GM18507 (cell line): ENCODE data around the gene XNDC1N.
A peak's percentile ranks its signal among the peaks of the same experiment; 100 is the strongest.
"Not testable (repeated sequence)": the region's sequence is repeated elsewhere in the genome, so short reads cannot be mapped to it uniquely, and the experiment has no call there.

Experiments
- DNase-seq: peaks from one replicate; pipeline ENCODE4 v3.0.0; 2011; ENCODE audit warnings: low read depth; ENCODE audit not compliant: insufficient read length; ENCODE audit errors: extremely low spot score
- FAIRE-seq: peaks from 2 replicates; lab custom pipeline; 2011; peaks lifted over from hg19 to GRCh38; lab: Jason Lieb, UNC

The XNDC1N gene

GRCh38 chr11:71934213-71934612 is 5.8 kb upstream of the XNDC1N start:
- no peak for DNase-seq
- FAIRE-seq = no peak

GRCh38 chr11:71933141-71933933 is 4.9 kb upstream of the XNDC1N start:
- FAIRE-seq (no peak), DNase-seq (no peak)

DNA sequence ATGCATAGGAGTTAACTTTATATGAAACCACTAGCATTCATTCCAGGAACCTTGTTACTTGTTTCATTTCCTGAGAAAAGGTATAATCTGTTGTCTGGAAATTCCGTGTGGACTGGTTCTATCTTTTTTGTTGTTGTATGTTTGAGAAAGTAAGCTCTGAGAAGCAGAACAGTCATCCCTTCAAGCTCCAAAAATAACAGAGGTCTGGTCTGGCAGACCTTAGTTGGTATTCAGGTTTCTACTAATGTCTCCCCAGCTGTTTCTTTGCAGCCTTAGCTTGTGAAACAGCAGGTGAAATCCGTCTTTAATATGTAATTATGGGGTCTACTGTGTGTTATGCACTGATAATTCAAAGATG is 2.8 kb upstream of the XNDC1N start:
- FAIRE-seq (peak; percentile 18), DNase-seq (no peak)

- FAIRE-seq = no peak
- no peak for DNase-seq
These were observed 2.3 kb upstream of the XNDC1N start for GRCh38 chr11:71930556-71931244.

GRCh38 chr11:71929491-71929890 is 1.1 kb upstream of the XNDC1N start:
- no peak for FAIRE-seq
- no peak for DNase-seq

DNA sequence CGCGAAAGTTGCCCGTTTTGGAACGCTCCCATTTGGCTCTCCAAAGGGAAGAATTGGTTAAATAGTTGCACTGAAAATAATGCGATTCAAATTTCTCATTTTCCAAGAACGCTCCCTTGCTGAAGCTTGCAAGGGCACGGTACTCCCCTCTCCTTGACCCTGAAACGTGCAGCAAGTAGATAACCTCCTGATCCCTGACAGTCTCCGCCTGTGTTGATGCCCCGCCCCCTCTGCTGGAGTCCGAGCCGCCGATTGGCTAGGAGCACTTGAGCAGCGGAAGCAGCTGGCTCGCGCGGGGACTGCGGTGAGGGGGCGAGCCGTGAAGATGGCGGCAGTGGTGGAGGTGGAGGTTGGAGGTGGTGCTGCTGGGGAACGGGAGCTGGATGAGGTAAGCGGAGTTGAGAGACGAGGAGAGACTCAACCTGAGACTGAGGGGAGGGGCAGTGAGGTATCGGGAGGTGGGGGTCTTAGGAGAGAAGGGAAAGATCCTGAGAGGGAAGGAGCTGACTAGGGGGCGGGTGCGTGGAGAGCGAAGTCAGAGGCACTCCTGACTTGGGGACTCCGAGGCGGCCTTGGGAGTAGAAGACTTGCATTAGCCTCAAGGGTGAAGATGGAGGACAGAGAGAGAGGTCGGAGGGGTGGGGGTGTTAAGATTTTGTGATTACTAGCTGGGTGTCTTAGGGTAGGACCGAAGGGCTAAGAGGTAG is 496 bp upstream of the XNDC1N start, which contains the start of gene RNF121:
RNF121 (plus strand) TSS at position 310 of the 707 bp plus-strand sequence; CDS start at position 326, 16 bp downstream.
- DNase-seq (peak; percentile 84), FAIRE-seq (peak; percentile 93)

DNA sequence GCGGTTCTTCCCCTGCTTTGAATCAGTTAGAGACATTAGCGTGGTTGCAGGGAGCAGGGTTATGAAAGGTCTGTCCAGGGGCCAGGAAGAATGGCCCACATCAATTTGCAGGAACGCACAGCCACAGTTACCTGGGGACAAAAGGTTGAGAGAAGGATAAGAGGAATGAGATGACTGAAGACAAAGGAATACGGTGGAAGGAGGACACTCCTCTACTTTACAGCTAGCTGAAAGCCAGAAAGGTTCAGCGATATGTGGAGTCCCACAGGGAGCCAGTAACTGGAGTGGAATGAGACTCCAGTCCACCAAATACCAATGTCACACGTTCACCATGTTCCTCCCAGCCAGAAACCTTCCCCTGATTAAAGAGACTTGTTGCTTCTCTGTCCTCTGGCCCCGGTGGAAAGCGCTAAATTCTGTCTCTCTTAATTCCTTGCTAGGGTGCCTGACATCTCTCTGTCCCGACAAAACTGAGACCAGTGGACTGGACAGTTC is 10.7 kb downstream of the XNDC1N start:
- DNase-seq = no peak
- FAIRE-seq = no peak

DNA sequence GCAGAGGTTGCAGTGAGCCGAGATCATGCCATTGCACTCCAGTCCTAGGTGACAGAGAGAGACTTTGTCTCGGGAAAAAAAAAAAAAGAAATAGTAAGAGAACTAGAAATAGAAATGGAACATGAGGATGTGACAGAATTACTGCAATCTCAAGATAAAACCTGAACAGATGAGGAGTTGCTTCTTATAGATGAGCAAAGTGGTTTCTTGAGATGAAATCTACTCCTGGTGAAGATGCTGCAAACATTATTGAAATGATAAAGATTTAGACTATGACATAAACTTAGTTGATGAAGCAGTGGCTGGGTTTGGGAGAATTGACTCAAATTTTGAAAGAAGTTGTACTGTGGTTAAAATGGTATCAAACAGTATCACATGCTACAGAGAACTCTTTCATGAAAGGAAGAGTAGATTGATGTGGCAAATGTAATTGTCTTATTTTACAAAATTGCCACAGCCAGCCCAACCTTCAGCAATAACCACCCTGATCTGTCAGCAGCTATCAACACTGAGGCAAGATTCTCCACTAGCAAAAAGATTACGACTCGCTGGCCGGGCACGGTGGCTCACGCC is 13.7 kb downstream of the XNDC1N start:
- FAIRE-seq (no peak), DNase-seq (no peak)

GRCh38 chr11:71913756-71914526 is 14.5 kb downstream of the XNDC1N start:
- no peak for FAIRE-seq

GRCh38 chr11:71911986-71912340 is 16.4 kb downstream of the XNDC1N start:
- DNase-seq, FAIRE-seq: not testable (repeated sequence)

More at GRCh38 chr11:71913756-71914526, 14.5 kb downstream of the XNDC1N start:
- DNase-seq = no peak

GRCh38 chr11:71911321-71911985 is 16.9 kb downstream of the XNDC1N start:
- DNase-seq, FAIRE-seq: not testable (repeated sequence)

DNA sequence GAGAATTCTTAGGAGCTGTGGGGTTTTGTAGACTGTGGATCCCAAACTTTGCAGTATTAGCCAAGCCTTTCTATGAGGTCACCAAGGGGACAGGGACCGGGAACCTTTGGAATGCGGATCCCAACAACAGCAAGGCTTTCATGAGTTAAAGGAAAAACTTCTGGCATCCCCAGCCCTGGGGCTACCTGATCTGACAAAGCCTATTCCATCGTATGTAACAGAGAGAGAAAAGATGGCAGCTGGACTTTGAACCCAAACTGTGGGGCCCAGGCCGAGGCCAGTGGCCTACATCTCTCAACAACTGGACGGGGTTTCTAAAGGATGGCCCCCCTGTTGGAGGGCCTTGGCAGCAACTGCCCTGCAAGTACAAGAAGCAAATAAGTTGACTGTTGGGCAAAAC is 17.6 kb downstream of the XNDC1N start:
- FAIRE-seq, DNase-seq: not testable (repeated sequence)

- FAIRE-seq (no peak), DNase-seq (no peak)
These were observed 20.2 kb downstream of the XNDC1N start for GRCh38 chr11:71908218-71908617.

DNA sequence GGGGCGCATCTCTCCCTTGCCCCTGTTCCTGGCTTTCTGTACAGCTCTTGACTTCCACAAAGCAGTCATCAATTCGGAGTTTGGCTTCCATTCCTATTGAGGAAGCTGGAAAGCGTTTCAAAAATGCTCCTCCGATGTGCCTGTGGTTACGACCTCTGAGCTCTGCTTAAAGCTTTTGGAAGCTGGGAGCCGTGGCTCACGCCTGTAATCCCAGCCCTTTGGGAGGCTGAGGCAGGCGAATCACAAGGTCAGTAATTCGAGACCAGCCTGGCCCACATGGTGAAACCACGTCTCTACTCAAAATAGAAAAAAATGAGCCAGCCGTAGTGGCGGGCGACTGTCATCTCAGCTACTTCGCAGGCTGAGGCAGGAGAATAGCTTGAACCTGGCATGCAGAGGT is 27.3 kb downstream of the XNDC1N start:
- DNase-seq, FAIRE-seq: not testable (repeated sequence)

- DNase-seq (no peak), FAIRE-seq (no peak)
These were observed 32.4 kb downstream of the XNDC1N start for GRCh38 chr11:71895961-71896360.

DNA sequence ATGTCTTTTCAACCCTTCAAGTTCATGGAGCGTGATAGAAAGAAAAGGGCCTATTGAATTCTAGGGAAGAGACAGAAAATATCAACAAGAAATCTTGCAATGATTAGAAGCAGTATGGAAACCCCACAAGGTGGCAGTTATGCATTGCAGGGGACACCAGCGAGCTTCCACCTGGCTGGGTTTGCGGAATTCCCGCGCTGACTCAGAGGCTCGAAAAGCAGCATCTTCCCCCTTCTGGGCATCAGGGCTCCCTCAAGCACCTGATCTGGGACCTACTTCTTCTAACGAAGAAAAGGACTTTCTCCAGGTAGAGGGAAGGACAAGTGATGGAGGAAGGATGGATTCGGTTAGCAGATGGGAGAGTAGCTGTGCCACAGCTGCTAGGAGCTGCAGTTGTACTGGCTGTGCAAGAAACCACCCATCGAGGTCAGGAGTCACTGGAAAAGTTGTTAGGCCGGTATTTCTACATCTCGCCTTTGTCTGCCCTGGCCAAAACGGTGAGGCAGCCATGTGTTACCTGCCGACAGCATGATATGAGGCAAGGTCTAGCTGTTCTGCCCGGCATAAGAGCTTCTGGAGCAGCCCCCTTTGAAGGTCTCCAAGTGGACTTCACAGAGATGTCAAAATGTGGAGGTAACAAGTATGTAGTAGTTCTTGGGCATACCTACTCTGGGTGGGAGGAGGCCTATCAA is 39.1 kb downstream of the XNDC1N start:
- DNase-seq, FAIRE-seq: not testable (repeated sequence)

DNA sequence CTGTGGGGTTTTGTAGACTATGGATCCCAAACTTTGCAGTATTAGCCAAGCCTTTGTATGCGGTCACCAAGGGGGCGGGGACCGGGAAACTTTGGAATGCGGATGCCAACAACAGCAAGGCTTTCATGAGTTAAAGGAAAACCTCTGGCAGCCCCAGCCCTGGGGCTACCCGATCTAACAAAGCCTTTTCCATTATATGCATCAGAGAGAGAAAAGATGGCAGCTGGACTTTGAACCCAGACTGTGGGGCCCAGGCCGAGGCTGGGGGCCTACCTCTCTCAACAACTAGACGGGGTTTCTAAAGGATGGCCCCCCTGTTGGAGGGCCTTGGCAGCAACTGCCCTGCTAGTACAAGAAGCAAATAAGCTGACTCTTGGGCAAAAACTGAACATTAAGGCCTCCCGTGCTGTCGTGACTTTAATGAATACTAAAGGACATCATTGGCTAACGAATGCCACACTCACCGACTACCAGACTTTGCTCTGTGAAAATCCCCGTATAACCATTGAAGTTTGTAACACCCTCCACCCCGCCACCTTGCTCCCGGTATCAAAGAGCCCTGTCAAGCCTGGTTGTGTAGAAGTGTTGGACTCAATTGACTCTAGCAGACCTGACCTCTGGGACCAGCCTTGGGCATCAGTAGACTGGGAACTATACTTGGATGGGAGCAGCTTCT is 39.9 kb downstream of the XNDC1N start:
- DNase-seq, FAIRE-seq: not testable (repeated sequence)
